ENCODE measurements around the gene LMF1.

LMF1 gene

GRCh38 chr16:967077-967541, 3.7 kb downstream of the LMF1 start:
- FAIRE-seq = no peak
- no peak for TF ChIP-seq POU2F2 (IDR thresholded peaks at IDR 0.05; ENCODE audit: low read depth, low read length)
- no peak for TF ChIP-seq SPI1 (IDR thresholded peaks at IDR 0.05; ENCODE audit: low read depth, low read length)
- TF ChIP-seq POLR2AphosphoS5 (IDR thresholded peaks at IDR 0.05; ENCODE audit: low read depth, low read length) = no peak
- no peak for TF ChIP-seq TAF1 (IDR thresholded peaks at IDR 0.05; ENCODE audit: low read depth, low read length)
- no peak for TF ChIP-seq POLR2A (IDR thresholded peaks at IDR 0.05; ENCODE audit: low read depth, low read length)
- TF ChIP-seq PAX5 (IDR thresholded peaks at IDR 0.05; ENCODE audit: insufficient read depth, low read length, severe bottlenecking) = no peak

GRCh38 chr16:966505-966904, 4.3 kb downstream of the LMF1 start:
- FAIRE-seq (no peak), DNase-seq (ENCODE audit: insufficient read length, low spot score) (no peak)
- TF ChIP-seq SPI1 (IDR thresholded peaks at IDR 0.05; ENCODE audit: low read depth, low read length) = no peak
- TF ChIP-seq POU2F2 (IDR thresholded peaks at IDR 0.05; ENCODE audit: low read depth, low read length) = no peak
- TF ChIP-seq POLR2AphosphoS5 (IDR thresholded peaks at IDR 0.05; ENCODE audit: low read depth, low read length) = no peak
- no peak for TF ChIP-seq PAX5 (IDR thresholded peaks at IDR 0.05; ENCODE audit: insufficient read depth, low read length, severe bottlenecking)
- no peak for TF ChIP-seq POLR2A (IDR thresholded peaks at IDR 0.05; ENCODE audit: low read depth, low read length)
- TF ChIP-seq TAF1 (IDR thresholded peaks at IDR 0.05; ENCODE audit: low read depth, low read length) = no peak

More at GRCh38 chr16:967077-967541, 3.7 kb downstream of the LMF1 start:
- DNase-seq (ENCODE audit: insufficient read length, low spot score) = no peak

GRCh38 chr16:966035-966434, 4.7 kb downstream of the LMF1 start:
- FAIRE-seq (no peak), DNase-seq (ENCODE audit: insufficient read length, low spot score) (no peak)
- TF ChIP-seq POLR2A (IDR thresholded peaks at IDR 0.05; ENCODE audit: low read depth, low read length) (no peak), PAX5 (IDR thresholded peaks at IDR 0.05; ENCODE audit: insufficient read depth, low read length, severe bottlenecking) (no peak), TAF1 (IDR thresholded peaks at IDR 0.05; ENCODE audit: low read depth, low read length) (no peak), POU2F2 (IDR thresholded peaks at IDR 0.05; ENCODE audit: low read depth, low read length) (no peak), SPI1 (IDR thresholded peaks at IDR 0.05; ENCODE audit: low read depth, low read length) (no peak), POLR2AphosphoS5 (IDR thresholded peaks at IDR 0.05; ENCODE audit: low read depth, low read length) (no peak)

GRCh38 chr16:965487-965886, 5.3 kb downstream of the LMF1 start:
- FAIRE-seq = no peak
- no peak for TF ChIP-seq POU2F2 (IDR thresholded peaks at IDR 0.05; ENCODE audit: low read depth, low read length)
- no peak for TF ChIP-seq TAF1 (IDR thresholded peaks at IDR 0.05; ENCODE audit: low read depth, low read length)
- no peak for TF ChIP-seq SPI1 (IDR thresholded peaks at IDR 0.05; ENCODE audit: low read depth, low read length)
- no peak for DNase-seq (ENCODE audit: insufficient read length, low spot score)

GRCh38 chr16:965036-965395, 5.8 kb downstream of the LMF1 start:
- FAIRE-seq (no peak), DNase-seq (ENCODE audit: insufficient read length, low spot score) (no peak)
- TF ChIP-seq POLR2AphosphoS5 (IDR thresholded peaks at IDR 0.05; ENCODE audit: low read depth, low read length) = no peak

- FAIRE-seq (no peak), DNase-seq (ENCODE audit: insufficient read length, low spot score) (no peak)
- no peak for TF ChIP-seq SPI1 (IDR thresholded peaks at IDR 0.05; ENCODE audit: low read depth, low read length)
- TF ChIP-seq TAF1 (IDR thresholded peaks at IDR 0.05; ENCODE audit: low read depth, low read length) = no peak
- TF ChIP-seq PAX5 (IDR thresholded peaks at IDR 0.05; ENCODE audit: insufficient read depth, low read length, severe bottlenecking) = no peak
- TF ChIP-seq POLR2A (IDR thresholded peaks at IDR 0.05; ENCODE audit: low read depth, low read length) = no peak
- no peak for TF ChIP-seq POLR2AphosphoS5 (IDR thresholded peaks at IDR 0.05; ENCODE audit: low read depth, low read length)
- TF ChIP-seq POU2F2 (IDR thresholded peaks at IDR 0.05; ENCODE audit: low read depth, low read length) = no peak
These were observed 6.3 kb downstream of the LMF1 start for GRCh38 chr16:964356-965035.

GRCh38 chr16:963913-964312, 6.9 kb downstream of the LMF1 start:
- no peak for TF ChIP-seq POLR2A (IDR thresholded peaks at IDR 0.05; ENCODE audit: low read depth, low read length)
- no peak for TF ChIP-seq POU2F2 (IDR thresholded peaks at IDR 0.05; ENCODE audit: low read depth, low read length)
- no peak for TF ChIP-seq TAF1 (IDR thresholded peaks at IDR 0.05; ENCODE audit: low read depth, low read length)
- TF ChIP-seq PAX5 (IDR thresholded peaks at IDR 0.05; ENCODE audit: insufficient read depth, low read length, severe bottlenecking) = no peak
- no peak for TF ChIP-seq SPI1 (IDR thresholded peaks at IDR 0.05; ENCODE audit: low read depth, low read length)
- no peak for TF ChIP-seq POLR2AphosphoS5 (IDR thresholded peaks at IDR 0.05; ENCODE audit: low read depth, low read length)
- no peak for FAIRE-seq
- no peak for DNase-seq (ENCODE audit: insufficient read length, low spot score)

- DNase-seq (ENCODE audit: insufficient read length, low spot score) (no peak), FAIRE-seq (peak; percentile 33)
- no peak for TF ChIP-seq POLR2A (IDR thresholded peaks at IDR 0.05; ENCODE audit: low read depth, low read length)
- TF ChIP-seq SPI1 (IDR thresholded peaks at IDR 0.05; ENCODE audit: low read depth, low read length) = no peak
- TF ChIP-seq PAX5 (IDR thresholded peaks at IDR 0.05; ENCODE audit: insufficient read depth, low read length, severe bottlenecking) = no peak
- no peak for TF ChIP-seq TAF1 (IDR thresholded peaks at IDR 0.05; ENCODE audit: low read depth, low read length)
- no peak for TF ChIP-seq POLR2AphosphoS5 (IDR thresholded peaks at IDR 0.05; ENCODE audit: low read depth, low read length)
- TF ChIP-seq POU2F2 (IDR thresholded peaks at IDR 0.05; ENCODE audit: low read depth, low read length) = no peak
These were observed 7.6 kb downstream of the LMF1 start for GRCh38 chr16:962901-963814.

- FAIRE-seq (no peak), DNase-seq (ENCODE audit: insufficient read length, low spot score) (no peak)
- TF ChIP-seq POLR2AphosphoS5 (IDR thresholded peaks at IDR 0.05; ENCODE audit: low read depth, low read length) (no peak), SPI1 (IDR thresholded peaks at IDR 0.05; ENCODE audit: low read depth, low read length) (no peak), POU2F2 (IDR thresholded peaks at IDR 0.05; ENCODE audit: low read depth, low read length) (no peak), TAF1 (IDR thresholded peaks at IDR 0.05; ENCODE audit: low read depth, low read length) (no peak), PAX5 (IDR thresholded peaks at IDR 0.05; ENCODE audit: insufficient read depth, low read length, severe bottlenecking) (no peak), POLR2A (IDR thresholded peaks at IDR 0.05; ENCODE audit: low read depth, low read length) (no peak)
These were observed 8.4 kb downstream of the LMF1 start for GRCh38 chr16:962366-962765.

Data from GM12891 (cell line).